Upper lobe of left lung (tissue), 6 donors: Measurements from ENCODE around the gene IKZF5. TPM values are rescaled to one million over a fixed set of nuclear protein-coding genes. Genes with fewer than 3 reads are reported as not detected.

Experiments
- ATAC-seq, 2 donors: fragments of 200-7000 bp; cut with Tn5 transposase; one replicate each; pipeline ENCODE4 v1.9.1; 2022; ENCODE audit warnings: mild to moderate bottlenecking in 2 of 2, moderate library complexity in 2 of 2; ENCODE audit not compliant: low FRiP score in 2 of 2
- DNase-seq, 2 donors: peaks; one replicate each; pipeline ENCODE4 v3.0.0-alpha.2; 2019 to 2020
- H3K27ac ChIP-seq, 4 donors: fragments of 200-600 bp; sonication (generic); one replicate each; pipeline ENCODE4 v1.5.1; 2016 to 2019
- H3K27me3 ChIP-seq, 4 donors: fragments of 200-600 bp; sonication (generic); one replicate each; pipeline ENCODE4 v1.5.1; 2017 to 2019
- H3K36me3 ChIP-seq, 4 donors: fragments of 200-600 bp; sonication (generic); one replicate each; pipeline ENCODE4 v1.5.1; 2016 to 2019
- H3K4me1 ChIP-seq, 4 donors: fragments of 200-600 bp; sonication (generic); one replicate each; pipeline ENCODE4 v1.5.1; 2018 to 2019
- H3K4me3 ChIP-seq, 4 donors: fragments of 200-600 bp; sonication (generic); one replicate each; pipeline ENCODE4 v1.5.1; 2017 to 2019; ENCODE audit warnings: mild to moderate bottlenecking in 2 of 4, moderate library complexity in 1 of 4
- H3K9me3 ChIP-seq, 4 donors: fragments of 200-600 bp; sonication (generic); one replicate each; pipeline ENCODE4 v1.5.1; 2018 to 2019
- EP300 ChIP-seq, 4 donors: sonication (generic); formaldehyde crosslinking; IDR thresholded peaks; one replicate each; pipeline ENCODE4 v1.5.1; 2017; ENCODE audit warnings: antibody characterized with exemption in 4 of 4, control low read depth in 2 of 4
- POLR2A ChIP-seq, 4 donors: fragments of 450-650 bp; IDR thresholded peaks; one replicate each; pipeline ENCODE4 v1.5.1; 2016 to 2017; ENCODE audit warnings: antibody characterized with exemption in 4 of 4, mild to moderate bottlenecking in 2 of 4
- POLR2AphosphoS5 ChIP-seq, 2 donors: sonication (generic); formaldehyde crosslinking; IDR thresholded peaks; one replicate each; pipeline ENCODE4 v1.5.1; 2017; ENCODE audit warnings: antibody characterized with exemption in 2 of 2
- WGBS, 2 donors: methylation state at CpG; one replicate each; pipeline ENCODE4 v1.1.5; 2017 to 2018; 5-methylcytosine and 5-hydroxymethylcytosine counted together
- total RNA-seq, 6 donors: library from RNA; depleted of rRNA in 4 of 6; stranded (reverse); fragments of >200 nt in 4 of 6; gene quantifications; one replicate each; pipeline versions ENCODE4 v1.1.0 to v1.2.1, GENCODE V29; 2016 to 2021
- TF ChIP-seq, protein P1 (sequence below), 6 experiments: fragments of 450-650 bp in 4 of 6; fragments of 200-600 bp in 2 of 6; sonication (generic) in 2 of 6; IDR thresholded peaks; one replicate each; pipeline ENCODE4 v1.5.1; 2016 to 2019; ENCODE audit warnings: antibody characterized with exemption in 6 of 6
- donor health status: DM: no; HTN: no; CAD: no; lungs with moderate emphysema.
- donor health status: DM: no; HTN: yes; CAD: no; lungs with severe emphysema.

IKZF5 gene
- total RNA-seq, 6 donors from 2014 or later: 4.9 to 19.4 (median 15.0) TPM

- H3K4me1 ChIP-seq: peaks cover 14 to 32% (median 23%) of the 10 kb centered on the region in 4 donors
- peak overlapping the region in 1 of 4 donors; percentile 71 for H3K27ac ChIP-seq
- no peaks in the 10 kb centered on the region for H3K9me3 ChIP-seq
- WGBS, 2 donors: 72 to 74% methylated on average over 3 of the region's 3 CpGs
- H3K36me3 ChIP-seq: no peaks in the 10 kb centered on the region
- ATAC-seq: no peak
- DNase-seq: peak in 1 of 2 donors; percentile 45
- no peak overlapping the region for H3K4me3 ChIP-seq
- peak in 1 of 4 donors; percentile 15 for TF ChIP-seq EP300 (IDR thresholded peaks at IDR 0.05)
- no peak for TF ChIP-seq POLR2A (IDR thresholded peaks at IDR 0.05)
- H3K27me3 ChIP-seq: no peaks in the 10 kb centered on the region
Observed at GRCh38 chr10:123011987-123012386, 3.4 kb upstream of the IKZF5 start.

DNA sequence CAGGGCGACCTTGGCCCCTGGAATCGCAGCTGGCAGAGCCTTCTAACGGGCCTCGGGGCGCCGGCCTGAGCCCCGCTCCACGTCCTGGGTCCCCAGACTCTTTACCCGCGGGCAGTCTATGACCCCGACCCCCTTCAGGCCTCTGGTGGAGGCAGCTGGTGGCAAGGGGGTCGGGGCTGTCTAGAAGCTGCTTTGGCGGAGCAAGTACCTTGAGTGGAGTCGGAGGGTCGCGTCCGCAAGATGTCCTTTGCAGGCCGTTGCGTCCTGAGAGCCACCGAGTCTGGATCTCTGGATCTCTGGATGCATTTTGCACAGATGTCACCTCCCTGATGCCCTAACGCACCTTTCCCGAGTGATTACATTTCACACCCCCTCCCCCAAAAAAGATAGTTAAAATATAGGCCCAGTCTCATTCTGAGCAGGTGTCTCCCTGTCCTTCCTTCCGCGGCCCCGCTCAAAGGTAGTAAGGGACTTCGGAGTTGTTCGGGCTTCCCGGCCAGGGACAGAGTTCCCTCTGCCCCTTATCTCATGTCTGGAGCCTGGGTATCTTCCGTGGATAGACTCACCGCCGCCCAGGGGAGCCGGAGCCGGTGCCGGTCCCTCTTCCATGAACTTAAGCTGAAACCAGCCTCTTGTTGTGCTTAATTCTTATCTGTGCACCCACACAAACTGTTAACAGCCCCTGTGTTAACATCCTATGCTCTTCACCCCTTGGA lies 668 bp upstream of the IKZF5 start:
- Histone ChIP-seq H3K27me3 (no peaks in the 10 kb centered on the region), H3K36me3 (no peaks in the 10 kb centered on the region), H3K4me3 (peak overlapping the region; percentile 51 to 97 (median 72)), H3K4me1 (peaks cover 15 to 45% (median 29%) of the 10 kb centered on the region in 4 donors), H3K27ac (peak overlapping the region; percentile 93 to 95 (median 94)), H3K9me3 (no peaks in the 10 kb centered on the region)
- ATAC-seq (peak in 1 of 2 donors; percentile 19), DNase-seq (peak; percentile 24 to 72)
- no peak for TF ChIP-seq POLR2AphosphoS5 (IDR thresholded peaks at IDR 0.05)
- TF ChIP-seq, protein P1, sequence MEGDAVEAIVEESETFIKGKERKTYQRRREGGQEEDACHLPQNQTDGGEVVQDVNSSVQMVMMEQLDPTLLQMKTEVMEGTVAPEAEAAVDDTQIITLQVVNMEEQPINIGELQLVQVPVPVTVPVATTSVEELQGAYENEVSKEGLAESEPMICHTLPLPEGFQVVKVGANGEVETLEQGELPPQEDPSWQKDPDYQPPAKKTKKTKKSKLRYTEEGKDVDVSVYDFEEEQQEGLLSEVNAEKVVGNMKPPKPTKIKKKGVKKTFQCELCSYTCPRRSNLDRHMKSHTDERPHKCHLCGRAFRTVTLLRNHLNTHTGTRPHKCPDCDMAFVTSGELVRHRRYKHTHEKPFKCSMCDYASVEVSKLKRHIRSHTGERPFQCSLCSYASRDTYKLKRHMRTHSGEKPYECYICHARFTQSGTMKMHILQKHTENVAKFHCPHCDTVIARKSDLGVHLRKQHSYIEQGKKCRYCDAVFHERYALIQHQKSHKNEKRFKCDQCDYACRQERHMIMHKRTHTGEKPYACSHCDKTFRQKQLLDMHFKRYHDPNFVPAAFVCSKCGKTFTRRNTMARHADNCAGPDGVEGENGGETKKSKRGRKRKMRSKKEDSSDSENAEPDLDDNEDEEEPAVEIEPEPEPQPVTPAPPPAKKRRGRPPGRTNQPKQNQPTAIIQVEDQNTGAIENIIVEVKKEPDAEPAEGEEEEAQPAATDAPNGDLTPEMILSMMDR (IDR thresholded peaks at IDR 0.05): peak in 2 of 6 experiments; percentile 6 to 7
- WGBS, 2 donors: 0 to 2% methylated on average over 9 to 31 of the region's 34 CpGs

GRCh38 chr10:123007558-123008354 lies 839 bp downstream of the IKZF5 start:
- ATAC-seq (peak; percentile 74 to 78), DNase-seq (peak in 1 of 2 donors; percentile 81)
- no peaks in the 10 kb centered on the region for H3K9me3 ChIP-seq
- peak overlapping the region; percentile 66 to 97 (median 75) for H3K4me3 ChIP-seq
- no peaks in the 10 kb centered on the region for H3K27me3 ChIP-seq
- H3K4me1 ChIP-seq: peaks cover 15 to 45% (median 27%) of the 10 kb centered on the region in 4 donors
- peak overlapping the region; percentile 93 to 95 (median 94) for H3K27ac ChIP-seq
- no peaks in the 10 kb centered on the region for H3K36me3 ChIP-seq
- 6% methylated on average over 19 to 24 of the region's 30 CpGs for WGBS, 2 donors
- TF ChIP-seq EP300 (IDR thresholded peaks at IDR 0.05): no peak
- TF ChIP-seq POLR2AphosphoS5 (IDR thresholded peaks at IDR 0.05): peak in 1 of 2 donors; percentile 34

DNA sequence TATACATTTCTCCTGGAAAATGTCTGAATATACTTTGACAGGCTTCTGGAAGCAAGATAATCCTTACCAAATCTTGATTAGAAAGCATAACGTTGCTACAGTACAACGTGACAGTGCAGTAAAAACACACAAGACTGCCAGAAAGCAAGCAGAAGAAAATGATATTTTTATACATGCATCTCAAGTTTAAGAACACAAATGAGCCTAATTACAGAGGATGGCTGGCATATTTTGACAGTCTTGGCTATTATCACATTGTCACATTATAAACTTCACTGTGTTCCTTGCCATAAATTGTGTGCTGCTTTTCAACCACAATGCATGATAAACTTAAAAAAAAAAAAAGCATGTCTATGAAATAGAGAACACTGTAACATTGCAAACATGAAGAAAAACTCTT lies 4.3 kb downstream of the IKZF5 start:
- peaks cover 12 to 34% (median 17%) of the 10 kb centered on the region in 4 donors for H3K4me1 ChIP-seq
- H3K4me3 ChIP-seq: no peak overlapping the region
- TF ChIP-seq POLR2A (IDR thresholded peaks at IDR 0.05): no peak
- TF ChIP-seq, protein P1 (IDR thresholded peaks at IDR 0.05): no peak
- TF ChIP-seq POLR2AphosphoS5 (IDR thresholded peaks at IDR 0.05): no peak
- no peak for TF ChIP-seq EP300 (IDR thresholded peaks at IDR 0.05)
- H3K27ac ChIP-seq: no peak overlapping the region
- ATAC-seq (no peak), DNase-seq (no peak)
- H3K36me3 ChIP-seq: no peaks in the 10 kb centered on the region
- 66 to 67% methylated on average over 2 of the region's 2 CpGs for WGBS, 2 donors
- H3K9me3 ChIP-seq: no peaks in the 10 kb centered on the region
- no peaks in the 10 kb centered on the region for H3K27me3 ChIP-seq

- 97 to 100% methylated on average over 2 of the region's 2 CpGs for WGBS, 2 donors
- peaks cover 8 to 21% (median 11%) of the 10 kb centered on the region in 4 donors for H3K4me1 ChIP-seq
- no peak for ATAC-seq
Observed at GRCh38 chr10:123001370-123001769, 7.2 kb downstream of the IKZF5 start.

More at GRCh38 chr10:123001370-123001769, 7.2 kb downstream of the IKZF5 start:
- H3K4me3 ChIP-seq: no peak overlapping the region
- H3K27ac ChIP-seq: no peak overlapping the region
- no peaks in the 10 kb centered on the region for H3K27me3 ChIP-seq
- H3K9me3 ChIP-seq: no peaks in the 10 kb centered on the region
- TF ChIP-seq, protein P1 (IDR thresholded peaks at IDR 0.05): no peak
- TF ChIP-seq POLR2AphosphoS5 (IDR thresholded peaks at IDR 0.05): no peak
- TF ChIP-seq EP300 (IDR thresholded peaks at IDR 0.05): no peak
- no peak for TF ChIP-seq POLR2A (IDR thresholded peaks at IDR 0.05)
- peaks cover 0 to 21% (median 4%) of the 10 kb centered on the region in 4 donors for H3K36me3 ChIP-seq
- DNase-seq: no peak
